ENCODE measurements around the gene DUOX1. TPM values are rescaled to one million over a fixed set of nuclear protein-coding genes. Genes with fewer than 3 reads are reported as not detected.

The DUOX1 gene
- total RNA-seq, 1 donor from 2014 or later = not detected

DNA sequence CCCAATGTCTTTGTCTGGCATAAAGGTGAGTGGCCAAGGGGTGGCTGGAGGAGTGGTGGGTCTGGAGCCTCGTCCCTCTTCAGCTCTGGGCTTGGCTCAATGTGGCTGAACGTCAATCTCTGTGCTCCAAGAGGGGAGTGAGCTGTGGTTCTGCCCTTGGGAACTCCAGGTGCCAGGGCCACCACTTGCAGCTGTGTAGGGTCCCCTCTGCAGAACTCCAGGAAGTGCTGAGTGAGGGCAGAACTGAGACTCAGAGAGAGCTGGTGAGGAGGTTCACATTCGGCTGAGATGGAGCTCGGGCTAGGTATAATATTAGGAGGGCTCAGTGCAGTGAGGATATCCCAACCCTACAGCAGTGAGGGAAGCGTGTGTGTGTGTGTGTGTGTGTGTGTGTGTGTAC is 11.6 kb downstream of the DUOX1 start:
- H3K27me3 Mint-ChIP-seq (ENCODE audit: unreplicated experiment) = peaks cover 18% of the 10 kb centered on the region
- no peak overlapping the region for H3K4me3 Mint-ChIP-seq (ENCODE audit: unreplicated experiment)
- TF ChIP-seq, protein P1, sequence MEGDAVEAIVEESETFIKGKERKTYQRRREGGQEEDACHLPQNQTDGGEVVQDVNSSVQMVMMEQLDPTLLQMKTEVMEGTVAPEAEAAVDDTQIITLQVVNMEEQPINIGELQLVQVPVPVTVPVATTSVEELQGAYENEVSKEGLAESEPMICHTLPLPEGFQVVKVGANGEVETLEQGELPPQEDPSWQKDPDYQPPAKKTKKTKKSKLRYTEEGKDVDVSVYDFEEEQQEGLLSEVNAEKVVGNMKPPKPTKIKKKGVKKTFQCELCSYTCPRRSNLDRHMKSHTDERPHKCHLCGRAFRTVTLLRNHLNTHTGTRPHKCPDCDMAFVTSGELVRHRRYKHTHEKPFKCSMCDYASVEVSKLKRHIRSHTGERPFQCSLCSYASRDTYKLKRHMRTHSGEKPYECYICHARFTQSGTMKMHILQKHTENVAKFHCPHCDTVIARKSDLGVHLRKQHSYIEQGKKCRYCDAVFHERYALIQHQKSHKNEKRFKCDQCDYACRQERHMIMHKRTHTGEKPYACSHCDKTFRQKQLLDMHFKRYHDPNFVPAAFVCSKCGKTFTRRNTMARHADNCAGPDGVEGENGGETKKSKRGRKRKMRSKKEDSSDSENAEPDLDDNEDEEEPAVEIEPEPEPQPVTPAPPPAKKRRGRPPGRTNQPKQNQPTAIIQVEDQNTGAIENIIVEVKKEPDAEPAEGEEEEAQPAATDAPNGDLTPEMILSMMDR (IDR thresholded peaks at IDR 0.05) = no peak

DNA sequence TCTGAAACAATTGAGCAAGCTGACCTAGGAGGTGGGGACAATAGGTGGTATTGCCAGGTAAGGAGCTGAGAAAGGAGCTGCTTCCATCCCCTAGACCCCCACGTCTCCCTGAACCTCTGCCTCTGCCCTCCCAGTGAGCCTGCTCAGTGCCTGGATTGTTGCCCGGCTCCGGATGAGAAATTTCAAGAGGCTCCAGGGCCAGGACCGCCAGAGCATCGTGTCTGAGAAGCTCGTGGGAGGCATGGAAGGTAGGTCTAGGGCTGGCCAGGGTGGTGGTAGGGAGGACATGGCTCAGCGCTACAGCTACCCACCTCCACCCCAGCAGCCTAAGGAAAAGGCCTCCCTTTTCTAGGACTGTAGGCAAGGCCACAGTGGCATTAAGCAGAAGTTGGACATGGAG is 13.3 kb downstream of the DUOX1 start:
- Mint-ChIP-seq H3K4me1 (ENCODE audit: unreplicated experiment) (no peaks in the 10 kb centered on the region), H3K36me3 (ENCODE audit: unreplicated experiment) (no peaks in the 10 kb centered on the region), H3K27ac (ENCODE audit: unreplicated experiment) (no peak overlapping the region), H3K9me3 (ENCODE audit: unreplicated experiment) (no peaks in the 10 kb centered on the region), H3K4me3 (ENCODE audit: unreplicated experiment) (no peak overlapping the region), H3K27me3 (ENCODE audit: unreplicated experiment) (peaks cover 18% of the 10 kb centered on the region)
- TF ChIP-seq, protein P1 (IDR thresholded peaks at IDR 0.05) = no peak
- DNase-seq (ENCODE audit: extremely low spot score, unreplicated experiment) = no peak

More for the DNA sequence above, 11.6 kb downstream of the DUOX1 start:
- Mint-ChIP-seq H3K9me3 (ENCODE audit: unreplicated experiment) (no peaks in the 10 kb centered on the region), H3K36me3 (ENCODE audit: unreplicated experiment) (no peaks in the 10 kb centered on the region), H3K4me1 (ENCODE audit: unreplicated experiment) (no peaks in the 10 kb centered on the region), H3K27ac (ENCODE audit: unreplicated experiment) (no peak overlapping the region)
- no peak for DNase-seq (ENCODE audit: extremely low spot score, unreplicated experiment)

DNA sequence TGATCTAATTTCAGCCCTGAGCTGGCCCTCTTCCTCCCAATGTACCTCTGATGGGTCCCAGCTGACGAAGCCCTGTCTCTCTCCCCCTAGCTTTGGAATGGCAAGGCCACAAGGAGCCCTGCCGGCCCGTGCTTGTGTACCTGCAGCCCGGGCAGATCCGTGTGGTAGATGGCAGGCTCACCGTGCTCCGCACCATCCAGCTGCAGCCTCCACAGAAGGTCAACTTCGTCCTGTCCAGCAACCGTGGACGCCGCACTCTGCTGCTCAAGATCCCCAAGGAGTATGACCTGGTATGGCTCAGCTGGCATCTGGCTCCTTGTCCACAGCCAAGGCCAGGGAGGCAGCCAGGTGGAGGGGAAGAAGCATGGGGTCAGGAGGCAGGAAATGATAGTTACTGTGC is 14.2 kb downstream of the DUOX1 start:
- no peak for DNase-seq (ENCODE audit: extremely low spot score, unreplicated experiment)
- H3K4me3 Mint-ChIP-seq (ENCODE audit: unreplicated experiment) = no peak overlapping the region
- TF ChIP-seq, protein P1 (IDR thresholded peaks at IDR 0.05) = no peak
- H3K4me1 Mint-ChIP-seq (ENCODE audit: unreplicated experiment) = no peaks in the 10 kb centered on the region
- H3K27ac Mint-ChIP-seq (ENCODE audit: unreplicated experiment) = no peak overlapping the region
- no peaks in the 10 kb centered on the region for H3K9me3 Mint-ChIP-seq (ENCODE audit: unreplicated experiment)
- H3K27me3 Mint-ChIP-seq (ENCODE audit: unreplicated experiment) = peaks cover 18% of the 10 kb centered on the region
- H3K36me3 Mint-ChIP-seq (ENCODE audit: unreplicated experiment) = no peaks in the 10 kb centered on the region

DNA sequence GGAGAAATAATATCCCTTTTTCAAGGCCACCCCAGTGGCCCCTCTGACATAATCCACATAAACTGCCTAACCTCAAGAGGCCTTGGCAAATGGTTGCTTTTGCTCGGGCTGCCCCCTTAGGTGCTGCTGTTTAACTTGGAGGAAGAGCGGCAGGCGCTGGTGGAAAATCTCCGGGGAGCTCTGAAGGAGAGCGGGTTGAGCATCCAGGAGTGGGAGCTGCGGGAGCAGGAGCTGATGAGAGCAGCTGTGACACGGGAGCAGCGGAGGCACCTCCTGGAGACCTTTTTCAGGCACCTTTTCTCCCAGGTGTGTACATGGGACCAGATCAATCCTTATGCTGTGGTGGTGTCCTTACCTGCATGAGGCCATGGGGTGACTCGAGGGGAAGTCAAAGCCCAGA is 15.0 kb downstream of the DUOX1 start:
- Mint-ChIP-seq H3K36me3 (ENCODE audit: unreplicated experiment) (no peaks in the 10 kb centered on the region), H3K9me3 (ENCODE audit: unreplicated experiment) (no peaks in the 10 kb centered on the region), H3K4me3 (ENCODE audit: unreplicated experiment) (no peak overlapping the region), H3K27me3 (ENCODE audit: unreplicated experiment) (peaks cover 18% of the 10 kb centered on the region), H3K27ac (ENCODE audit: unreplicated experiment) (no peak overlapping the region), H3K4me1 (ENCODE audit: unreplicated experiment) (no peaks in the 10 kb centered on the region)
- TF ChIP-seq, protein P1 (IDR thresholded peaks at IDR 0.05) = no peak
- DNase-seq (ENCODE audit: extremely low spot score, unreplicated experiment) = no peak

DNA sequence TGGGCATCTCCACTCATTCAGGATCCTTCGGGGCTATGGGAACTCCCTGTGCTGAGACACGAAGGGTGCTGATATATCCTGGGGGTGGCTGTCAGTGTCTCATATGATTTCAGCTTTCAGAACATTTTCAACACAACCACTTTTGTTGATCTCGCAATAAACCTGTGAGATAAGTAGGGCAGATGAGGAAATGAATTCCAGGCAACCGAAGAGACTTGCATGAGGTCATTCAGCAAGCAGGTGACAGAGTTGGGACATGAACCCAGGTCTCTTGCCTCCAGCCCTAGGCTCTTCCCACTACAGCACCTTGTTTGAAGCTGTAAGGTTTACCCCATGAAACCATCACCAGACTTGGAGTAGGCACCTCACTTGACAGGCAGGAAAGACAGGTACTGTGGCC is 16.6 kb downstream of the DUOX1 start:
- TF ChIP-seq, protein P1 (IDR thresholded peaks at IDR 0.05) = no peak
- peaks cover 18% of the 10 kb centered on the region for H3K27me3 Mint-ChIP-seq (ENCODE audit: unreplicated experiment)
- no peak overlapping the region for H3K4me3 Mint-ChIP-seq (ENCODE audit: unreplicated experiment)

More for the DNA sequence above, 16.6 kb downstream of the DUOX1 start:
- H3K27ac Mint-ChIP-seq (ENCODE audit: unreplicated experiment) = no peak overlapping the region
- no peak for DNase-seq (ENCODE audit: extremely low spot score, unreplicated experiment)
- no peaks in the 10 kb centered on the region for H3K36me3 Mint-ChIP-seq (ENCODE audit: unreplicated experiment)
- no peaks in the 10 kb centered on the region for H3K4me1 Mint-ChIP-seq (ENCODE audit: unreplicated experiment)
- no peaks in the 10 kb centered on the region for H3K9me3 Mint-ChIP-seq (ENCODE audit: unreplicated experiment)

Measured in osteocyte (in vitro differentiated cells).